Fibroblast of lung (primary cell): Measurements from ENCODE around the gene ARL1. TPM values are rescaled to one million over a fixed set of nuclear protein-coding genes. Genes with fewer than 3 reads are reported as not detected.
"Not testable (repeated sequence)": the region's sequence is repeated elsewhere in the genome, so short reads cannot be mapped to it uniquely, and the experiment has no call there.

ENCODE experiments used
- DNase-seq, 2 donors: peaks; one replicate each; pipeline versions ENCODE4 v3.0.0 to v3.0.0-alpha.2; 2010; ENCODE audit warnings: low read depth in 2 of 2
- H2AFZ ChIP-seq: 2 replicates; pipeline ENCODE4 v1.5.1; 2012; ENCODE audit warnings: low read length, control low read depth, inconsistent platforms
- H3K27ac ChIP-seq: 2 replicates; pipeline ENCODE4 v1.5.1; 2011; ENCODE audit warnings: low read length, control low read depth; ENCODE audit not compliant: insufficient read depth
- H3K27me3 ChIP-seq: 2 replicates; pipeline ENCODE4 v1.5.1; 2011; ENCODE audit warnings: mild to moderate bottlenecking, low read length; ENCODE audit not compliant: control insufficient read depth, insufficient read depth
- H3K36me3 ChIP-seq: 2 replicates; pipeline ENCODE4 v1.5.1; 2011; ENCODE audit warnings: low read length; ENCODE audit not compliant: control insufficient read depth, insufficient read depth
- H3K4me1 ChIP-seq: 2 replicates; pipeline ENCODE4 v1.5.1; 2011; ENCODE audit warnings: low read length; ENCODE audit not compliant: control insufficient read depth, insufficient read depth; ENCODE audit errors: extremely low read depth
- H3K4me2 ChIP-seq: 2 replicates; pipeline ENCODE4 v1.5.1; 2011; ENCODE audit warnings: low read length, control low read depth; ENCODE audit not compliant: insufficient read depth; ENCODE audit errors: extremely low read depth
- H3K4me3 ChIP-seq, 4 experiments: fragments of 200-600 bp in 1 of 4; sonication (generic) in 1 of 4; replicated peaks in 1 of 4; 2 replicates each; pipeline ENCODE4 v1.5.1; 2011 to 2016; ENCODE audit warnings: low read length in 4 of 4, low read depth in 3 of 4, mild to moderate bottlenecking in 3 of 4, control low read depth in 2 of 4, inconsistent platforms in 1 of 4, mixed read lengths in 1 of 4; ENCODE audit not compliant: insufficient read depth in 1 of 4; ENCODE audit errors: control extremely low read depth in 1 of 4
- H3K79me2 ChIP-seq: 2 replicates; pipeline ENCODE4 v1.5.1; 2012; ENCODE audit warnings: mild to moderate bottlenecking, low read length, inconsistent platforms; ENCODE audit not compliant: control insufficient read depth, insufficient read depth
- H3K9ac ChIP-seq: 2 replicates; pipeline ENCODE4 v1.5.1; 2011; ENCODE audit warnings: mild to moderate bottlenecking, low read length, control low read depth; ENCODE audit not compliant: insufficient read depth
- H3K9me3 ChIP-seq: 2 replicates; pipeline ENCODE4 v1.5.1; 2012; ENCODE audit warnings: low read depth, low read length; ENCODE audit not compliant: control insufficient read depth, insufficient read depth
- H4K20me1 ChIP-seq: 2 replicates; pipeline ENCODE4 v1.5.1; 2011; ENCODE audit warnings: low read length; ENCODE audit not compliant: control insufficient read depth, insufficient read depth; ENCODE audit errors: extremely low read depth
- EZH2 ChIP-seq: IDR thresholded peaks from 2 replicates; pipeline ENCODE4 v1.5.1; 2012; ENCODE audit warnings: low read length, control low read depth, mild to moderate bottlenecking; ENCODE audit errors: missing control alignments
- polyA plus RNA-seq, 2 donors: library from polyadenylated mRNA; depleted of rRNA in 1 of 2; stranded (reverse) in 1 of 2; unstranded in 1 of 2; fragments of >200 nt; gene quantifications; 2 replicates each; pipeline ENCODE4 v1.2.1, GENCODE V29; 2011 to 2012; ENCODE audit warnings: missing spikeins in 1 of 2
- total RNA-seq: library from RNA; depleted of rRNA; stranded (reverse); fragments of >200 nt; gene quantifications from 2 replicates; pipeline ENCODE4 v1.2.1, GENCODE V29; 2014
- TF ChIP-seq, protein P1 (sequence below), 2 donors: IDR thresholded peaks in 1 of 2; conservative IDR thresholded peaks in 1 of 2; 1 replicate in 1 of 2; 2 replicates in 1 of 2; pipeline ENCODE4 v1.5.1; 2011 to 2012; ENCODE audit warnings: low read length in 2 of 2, control low read depth in 1 of 2, inconsistent platforms in 1 of 2, low read depth in 1 of 2, mild to moderate bottlenecking in 1 of 2

The ARL1 gene
- total and polyA plus RNA-seq, 2 donors (not counting 1 experiment from before 2014, with no cell fraction given) = 92.6 to 147 TPM

DNA sequence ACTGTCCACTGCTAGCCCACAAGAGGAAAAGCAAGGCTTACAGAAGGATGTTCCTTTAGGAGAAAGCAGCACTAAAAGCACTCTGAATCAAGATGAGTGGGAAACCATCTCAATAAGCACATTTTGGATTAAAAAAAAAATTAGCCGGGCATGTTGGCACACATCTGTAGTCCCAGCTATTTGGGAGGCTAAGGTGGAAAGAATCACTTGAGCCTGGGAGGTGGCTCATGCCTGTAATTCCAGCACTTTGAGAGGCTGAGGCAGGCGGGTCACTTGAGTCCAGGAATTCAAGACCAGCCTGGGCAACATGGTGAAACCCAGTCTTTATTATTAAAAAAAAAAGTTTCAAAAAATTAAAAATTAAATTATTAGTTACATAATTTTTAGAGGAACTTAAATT is 17.0 kb upstream of the ARL1 start:
- Histone ChIP-seq H4K20me1 (no peaks in the 10 kb centered on the region), H3K4me1 (no peaks in the 10 kb centered on the region), H3K9me3 (no peaks in the 10 kb centered on the region), H3K27ac (no peak overlapping the region), H3K9ac (no peak overlapping the region), H3K27me3 (no peaks in the 10 kb centered on the region), H2AFZ (no peak overlapping the region), H3K36me3 (no peaks in the 10 kb centered on the region), H3K4me3 (no peak overlapping the region), H3K4me2 (no peak overlapping the region), H3K79me2 (no peaks in the 10 kb centered on the region)
- DNase-seq = no peak
- TF ChIP-seq EZH2 = no peak
- TF ChIP-seq, protein P1, sequence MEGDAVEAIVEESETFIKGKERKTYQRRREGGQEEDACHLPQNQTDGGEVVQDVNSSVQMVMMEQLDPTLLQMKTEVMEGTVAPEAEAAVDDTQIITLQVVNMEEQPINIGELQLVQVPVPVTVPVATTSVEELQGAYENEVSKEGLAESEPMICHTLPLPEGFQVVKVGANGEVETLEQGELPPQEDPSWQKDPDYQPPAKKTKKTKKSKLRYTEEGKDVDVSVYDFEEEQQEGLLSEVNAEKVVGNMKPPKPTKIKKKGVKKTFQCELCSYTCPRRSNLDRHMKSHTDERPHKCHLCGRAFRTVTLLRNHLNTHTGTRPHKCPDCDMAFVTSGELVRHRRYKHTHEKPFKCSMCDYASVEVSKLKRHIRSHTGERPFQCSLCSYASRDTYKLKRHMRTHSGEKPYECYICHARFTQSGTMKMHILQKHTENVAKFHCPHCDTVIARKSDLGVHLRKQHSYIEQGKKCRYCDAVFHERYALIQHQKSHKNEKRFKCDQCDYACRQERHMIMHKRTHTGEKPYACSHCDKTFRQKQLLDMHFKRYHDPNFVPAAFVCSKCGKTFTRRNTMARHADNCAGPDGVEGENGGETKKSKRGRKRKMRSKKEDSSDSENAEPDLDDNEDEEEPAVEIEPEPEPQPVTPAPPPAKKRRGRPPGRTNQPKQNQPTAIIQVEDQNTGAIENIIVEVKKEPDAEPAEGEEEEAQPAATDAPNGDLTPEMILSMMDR (conservative IDR thresholded peaks at IDR 0.05 in 1 of 2, IDR thresholded peaks at IDR 0.05 in 1 of 2; ENCODE audit: low read depth in 1 of 2, low read length in 2 of 2) = no peak

DNA sequence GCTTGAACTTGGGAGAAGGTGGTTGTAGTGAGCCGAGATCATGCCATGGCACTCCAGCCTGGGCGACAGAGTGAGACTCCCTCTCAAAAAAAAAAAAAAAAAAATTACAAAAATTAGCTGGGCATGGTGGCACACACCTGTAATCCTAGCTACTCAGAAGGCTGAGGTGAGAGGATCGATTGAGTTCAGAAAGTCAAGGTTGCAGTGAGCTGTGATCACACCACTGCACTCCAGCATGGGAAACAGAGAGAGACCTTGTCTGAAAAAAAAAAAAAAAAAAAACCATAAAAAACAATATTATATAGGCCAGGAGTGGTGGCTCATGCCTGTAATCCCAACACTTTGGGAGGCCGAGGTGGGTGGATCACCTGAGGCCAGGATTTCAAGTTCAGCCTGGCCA is 14.5 kb upstream of the ARL1 start:
- H3K4me1 ChIP-seq, H3K4me3 ChIP-seq: not testable (repeated sequence)

DNA sequence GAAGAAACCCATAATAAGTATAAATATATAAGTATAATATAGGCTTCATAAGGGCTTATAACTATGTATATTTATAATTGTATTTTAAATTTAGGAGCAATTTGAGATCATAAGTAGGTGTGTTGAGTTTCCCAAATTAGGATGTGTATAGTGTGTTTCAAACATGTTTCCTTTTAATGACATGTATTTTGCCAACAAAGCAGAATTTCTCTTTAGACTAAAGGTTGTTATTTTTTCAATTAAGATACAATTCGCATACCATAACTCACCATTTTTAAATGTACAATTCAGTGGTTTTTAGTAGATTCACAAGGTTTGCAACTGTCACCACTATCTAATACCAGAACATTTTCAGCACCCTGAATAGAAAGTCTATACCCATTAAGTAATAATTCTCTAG is 7.7 kb upstream of the ARL1 start:
- Histone ChIP-seq H3K4me3 (no peak overlapping the region), H3K79me2 (no peaks in the 10 kb centered on the region), H3K27me3 (no peaks in the 10 kb centered on the region), H3K4me2 (no peak overlapping the region), H3K4me1 (no peaks in the 10 kb centered on the region), H2AFZ (no peak overlapping the region), H3K27ac (no peak overlapping the region), H4K20me1 (no peaks in the 10 kb centered on the region), H3K9me3 (no peaks in the 10 kb centered on the region), H3K36me3 (no peaks in the 10 kb centered on the region), H3K9ac (no peak overlapping the region)
- DNase-seq = no peak
- TF ChIP-seq EZH2 = no peak
- TF ChIP-seq, protein P1 (conservative IDR thresholded peaks at IDR 0.05 in 1 of 2, IDR thresholded peaks at IDR 0.05 in 1 of 2; ENCODE audit: low read depth in 1 of 2, low read length in 2 of 2) = no peak

More for the DNA sequence above, 14.5 kb upstream of the ARL1 start:
- not testable (repeated sequence) for H3K27ac ChIP-seq, H3K27me3 ChIP-seq, H4K20me1 ChIP-seq, H3K36me3 ChIP-seq, H3K79me2 ChIP-seq, H3K9me3 ChIP-seq, H3K4me2 ChIP-seq, H2AFZ ChIP-seq, H3K9ac ChIP-seq, DNase-seq
